ENCODE data around the gene CAPZB.

GRCh38 chr1:19416145-19416544 lies 69.2 kb downstream of the CAPZB start:
- TF ChIP-seq POLR2AphosphoS5 (IDR thresholded peaks at IDR 0.05; ENCODE audit: low read depth, low read length), result no peak
- TF ChIP-seq POLR2A (IDR thresholded peaks at IDR 0.05; ENCODE audit: low read depth, low read length), result no peak
